HT1080 (cell line): ENCODE measurements around the gene ACVR2B. TPM values are rescaled to one million over a fixed set of nuclear protein-coding genes. Genes with fewer than 3 reads are reported as not detected.

Experiments
- DNase-seq: peaks from one replicate; pipeline ENCODE4 v3.0.0-alpha.2; 2015; ENCODE audit warnings: low read depth
- total RNA-seq: library from RNA; depleted of rRNA; stranded (reverse); fragments of >200 nt; shearing (Covaris generic); gene quantifications from 2 replicates; pipeline ENCODE4 v1.2.3, GENCODE V29; 2014

The ACVR2B gene
- total RNA-seq, 1 experiment from 2014 or later = 5.9 TPM

DNA sequence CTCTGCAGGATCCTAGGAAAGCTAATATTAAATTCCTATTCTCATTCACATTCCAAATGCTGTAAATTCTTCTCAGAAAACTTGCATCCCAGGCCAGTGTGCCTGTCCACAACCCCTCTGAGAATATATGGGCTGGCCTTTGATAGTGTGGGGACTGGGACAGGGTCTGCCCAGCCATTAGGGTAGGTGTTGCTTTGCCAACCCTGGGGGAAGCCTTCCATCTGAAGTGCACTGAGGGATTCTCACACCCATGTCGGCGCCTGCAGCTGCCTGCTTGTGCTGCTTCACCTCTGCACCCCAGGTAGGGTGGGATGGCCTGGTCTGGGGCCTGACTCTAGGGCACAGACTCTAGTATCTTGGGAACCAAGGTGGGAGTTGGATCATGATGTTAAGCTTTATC, 27.2 kb downstream of the ACVR2B start:
- DNase-seq = no peak

DNA sequence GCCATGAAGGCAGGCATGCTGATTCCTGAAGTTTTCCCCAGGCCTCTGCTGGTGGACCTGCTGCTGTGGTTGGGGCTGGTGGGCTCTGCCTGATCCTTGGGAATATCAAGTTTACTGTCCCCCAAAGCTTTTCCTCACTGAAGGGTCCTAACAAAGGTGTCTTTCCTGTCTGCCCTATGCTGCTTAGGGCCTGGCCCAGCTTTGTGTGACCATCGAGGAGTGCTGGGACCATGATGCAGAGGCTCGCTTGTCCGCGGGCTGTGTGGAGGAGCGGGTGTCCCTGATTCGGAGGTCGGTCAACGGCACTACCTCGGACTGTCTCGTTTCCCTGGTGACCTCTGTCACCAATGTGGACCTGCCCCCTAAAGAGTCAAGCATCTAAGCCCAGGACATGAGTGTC, 29.3 kb downstream of the ACVR2B start:
- DNase-seq = no peak

DNA sequence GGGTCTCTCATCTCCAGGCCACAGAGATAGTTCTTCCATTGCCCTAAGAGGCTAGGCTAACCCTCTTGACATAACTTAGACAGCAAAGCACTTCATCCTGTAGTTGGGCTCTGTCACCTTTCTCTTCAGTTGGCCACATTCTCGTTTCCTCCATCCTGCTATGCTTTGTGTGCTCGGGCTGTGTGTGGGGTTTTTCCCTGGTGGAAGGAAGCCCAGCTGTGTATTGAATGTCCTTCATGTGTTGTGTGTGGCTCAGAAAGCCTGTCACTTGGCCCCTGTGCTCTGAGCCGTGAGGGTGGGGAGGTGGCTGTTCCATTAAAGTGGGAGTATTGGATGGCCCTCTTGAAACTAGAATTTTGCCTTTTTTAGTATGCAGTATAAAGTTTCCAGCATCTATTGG, 33.6 kb downstream of the ACVR2B start:
- DNase-seq = no peak

DNA sequence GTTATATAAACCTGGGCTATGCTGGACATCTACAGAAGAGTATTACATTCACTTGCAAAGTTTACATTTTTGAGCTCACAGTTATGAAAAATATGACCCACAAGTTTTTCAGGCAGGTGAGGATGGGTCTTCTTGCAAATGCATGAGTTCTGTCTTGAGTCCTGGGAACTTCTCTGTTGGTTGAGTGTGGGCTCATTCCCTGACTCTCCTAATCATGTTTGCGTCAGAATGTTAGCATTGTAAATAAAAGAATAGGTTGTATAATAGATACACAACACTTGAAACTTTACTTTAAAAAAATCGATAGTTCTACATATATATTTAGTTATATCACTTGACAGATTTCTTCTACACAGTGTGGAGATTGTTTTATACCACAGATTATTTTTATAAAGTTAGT, 35.3 kb downstream of the ACVR2B start:
- no peak for DNase-seq

- no peak for DNase-seq
These were observed 36.1 kb downstream of the ACVR2B start for GRCh38 chr3:38489766-38490165.

GRCh38 chr3:38490281-38491030, 36.8 kb downstream of the ACVR2B start:
- no peak for DNase-seq

GRCh38 chr3:38491215-38491614, 37.5 kb downstream of the ACVR2B start:
- DNase-seq = no peak

GRCh38 chr3:38493031-38493430, 39.3 kb downstream of the ACVR2B start:
- no peak for DNase-seq

DNA sequence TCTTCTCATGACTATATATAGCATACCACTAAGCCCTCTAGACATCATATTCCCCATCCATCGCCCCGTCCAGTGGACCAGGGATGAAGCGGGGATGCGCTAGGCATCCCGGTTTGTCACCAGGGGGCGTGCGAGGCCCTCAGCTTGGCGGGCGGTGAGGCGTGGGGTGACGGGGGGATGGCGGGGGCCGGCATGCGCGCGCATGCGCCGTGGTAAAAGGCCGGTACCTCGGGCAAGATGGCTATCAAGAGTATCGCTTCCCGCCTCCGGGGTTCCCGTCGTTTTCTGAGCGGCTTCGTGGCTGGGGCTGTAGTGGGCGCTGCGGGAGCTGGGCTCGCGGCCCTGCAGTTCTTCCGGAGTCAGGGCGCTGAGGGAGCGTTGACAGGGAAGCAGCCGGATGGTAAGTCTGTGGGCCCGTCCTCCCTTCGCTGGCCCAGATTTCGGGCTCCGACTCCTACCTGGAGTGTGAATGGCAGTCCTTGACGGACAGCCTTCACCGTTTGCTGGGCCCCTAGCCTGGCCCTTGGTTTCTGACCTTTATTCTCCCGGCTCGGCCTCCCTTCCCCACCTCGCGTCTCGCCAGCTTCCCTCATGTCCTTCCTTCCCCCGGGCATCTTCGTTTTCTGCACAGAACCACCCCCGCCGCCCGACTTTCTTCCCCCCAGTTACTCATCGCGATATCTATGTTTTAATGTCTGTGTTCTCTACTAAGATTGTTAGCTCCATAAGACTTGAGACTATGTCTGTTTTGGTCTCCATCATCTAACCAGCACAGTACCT, 42.6 kb downstream of the ACVR2B start, which contains the start of gene EXOG:
EXOG (plus strand) TSS at position 210 of the 780 bp plus-strand sequence; CDS start at position 238, 28 bp downstream.
- DNase-seq = peak; percentile 86

DNA sequence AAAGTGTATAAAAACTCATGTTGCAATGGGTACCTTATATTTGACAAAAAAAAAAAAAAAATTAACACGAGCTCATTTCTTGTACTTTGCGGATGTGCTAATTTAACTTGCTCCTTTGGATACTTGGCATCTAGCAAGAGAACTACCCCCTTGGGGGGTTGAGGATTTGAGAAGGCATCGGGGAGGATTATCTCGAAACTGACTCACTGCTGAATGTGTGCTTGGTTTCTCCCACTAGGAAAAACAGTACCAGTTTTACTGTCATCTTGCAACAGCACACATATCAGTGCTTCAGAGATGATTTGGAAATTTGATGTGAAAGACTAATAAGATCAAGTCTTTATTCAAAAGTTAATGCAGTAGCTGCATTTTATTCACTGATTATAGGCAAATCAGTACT, 43.3 kb downstream of the ACVR2B start:
- DNase-seq = no peak

DNA sequence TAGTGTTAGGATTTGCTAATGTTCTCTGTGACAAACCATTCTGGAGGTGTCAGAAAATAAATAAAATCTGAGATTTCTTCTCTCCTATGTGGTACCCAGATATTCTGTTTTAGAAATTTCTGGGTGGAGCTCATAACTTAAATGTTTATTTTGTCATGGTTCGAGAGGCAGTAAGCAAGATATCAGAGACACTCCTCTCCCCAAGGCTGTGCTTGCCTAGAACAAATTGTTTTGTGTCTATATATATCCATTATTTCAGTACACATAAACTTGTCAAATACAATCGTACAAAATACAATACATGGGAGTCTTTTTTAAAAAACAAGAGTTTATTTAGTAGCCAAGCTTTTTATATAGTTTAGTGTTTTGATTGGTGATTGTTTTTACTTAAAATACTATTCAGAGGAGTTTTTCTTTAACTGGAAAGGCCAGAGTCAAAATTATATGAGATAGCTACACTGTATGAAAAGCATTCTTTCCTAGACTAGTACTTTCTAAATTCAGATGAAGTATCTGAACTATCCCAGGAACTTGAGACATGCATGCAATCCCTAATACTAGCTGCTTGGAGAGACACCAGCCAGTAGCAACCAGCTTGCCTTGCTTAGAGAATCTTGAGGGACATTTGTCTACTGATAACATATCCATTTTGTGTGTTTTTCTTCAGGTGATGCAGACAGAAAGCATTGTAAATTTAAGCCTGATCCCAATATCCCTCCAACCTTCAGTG, 47.2 kb downstream of the ACVR2B start:
- DNase-seq = no peak

DNA sequence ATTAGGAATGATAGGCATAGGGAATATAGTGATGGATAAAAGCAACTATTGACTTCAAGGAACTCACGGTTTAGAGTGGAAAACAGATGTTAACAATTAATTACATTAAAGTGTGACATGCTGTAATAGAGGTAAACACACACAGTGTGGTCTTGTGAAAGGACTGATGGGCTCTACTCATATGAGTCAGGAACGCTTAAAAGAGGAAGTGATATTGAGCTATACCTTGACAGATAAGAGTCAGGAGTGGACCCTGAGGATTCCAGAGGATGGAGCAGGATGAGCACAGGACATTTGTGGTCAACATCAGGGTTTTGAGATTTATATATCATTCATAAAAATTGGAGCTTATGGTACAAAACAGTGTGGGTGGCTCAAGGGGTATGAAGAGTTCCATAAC, 53.4 kb downstream of the ACVR2B start:
- no peak for DNase-seq

DNA sequence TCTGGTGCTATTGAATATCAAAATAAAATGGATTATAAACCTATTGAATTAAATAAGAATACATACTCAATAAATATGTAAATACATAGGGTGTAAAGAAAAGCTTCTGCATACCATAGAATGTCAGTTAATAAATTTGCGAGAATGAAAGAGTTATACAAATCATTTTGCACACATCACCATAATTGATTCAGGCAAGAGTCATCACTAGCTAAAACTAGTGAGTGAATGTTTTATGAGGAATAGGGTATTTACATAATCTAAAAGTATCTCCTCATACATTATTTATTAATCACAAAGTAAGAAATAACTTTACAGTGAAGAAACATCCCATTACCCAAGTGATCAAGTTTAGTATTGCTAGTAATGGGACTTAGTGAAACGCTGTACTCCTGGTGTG, 56.0 kb downstream of the ACVR2B start:
- no peak for DNase-seq

- DNase-seq = no peak
These were observed 56.9 kb downstream of the ACVR2B start for GRCh38 chr3:38510631-38511030.

GRCh38 chr3:38511546-38511945, 57.9 kb downstream of the ACVR2B start:
- no peak for DNase-seq

GRCh38 chr3:38515367-38515766, 61.7 kb downstream of the ACVR2B start:
- DNase-seq = no peak

- no peak for DNase-seq
These were observed 63.0 kb downstream of the ACVR2B start for GRCh38 chr3:38516669-38517068.

DNA sequence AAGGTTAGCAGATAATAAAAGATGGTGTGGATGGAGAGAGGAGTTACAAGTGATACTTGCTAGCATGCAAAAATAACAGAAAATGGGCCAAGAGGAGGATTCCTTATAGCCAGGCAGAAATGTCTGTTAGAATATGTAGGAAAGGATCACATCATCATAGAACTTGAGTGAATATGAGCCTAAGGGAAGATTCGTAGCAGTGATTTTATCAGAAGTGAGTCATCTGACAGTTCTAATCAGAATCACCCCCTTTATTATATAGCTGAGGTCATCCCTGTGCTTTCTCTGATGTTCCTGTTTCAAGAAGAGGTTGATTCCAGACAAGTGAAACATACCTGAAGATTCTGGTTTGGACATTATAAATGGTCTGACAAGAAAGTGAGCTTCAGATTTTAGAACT, 65.3 kb downstream of the ACVR2B start:
- DNase-seq = no peak

- DNase-seq = no peak
These were observed 66.0 kb downstream of the ACVR2B start for GRCh38 chr3:38519651-38520050.

DNA sequence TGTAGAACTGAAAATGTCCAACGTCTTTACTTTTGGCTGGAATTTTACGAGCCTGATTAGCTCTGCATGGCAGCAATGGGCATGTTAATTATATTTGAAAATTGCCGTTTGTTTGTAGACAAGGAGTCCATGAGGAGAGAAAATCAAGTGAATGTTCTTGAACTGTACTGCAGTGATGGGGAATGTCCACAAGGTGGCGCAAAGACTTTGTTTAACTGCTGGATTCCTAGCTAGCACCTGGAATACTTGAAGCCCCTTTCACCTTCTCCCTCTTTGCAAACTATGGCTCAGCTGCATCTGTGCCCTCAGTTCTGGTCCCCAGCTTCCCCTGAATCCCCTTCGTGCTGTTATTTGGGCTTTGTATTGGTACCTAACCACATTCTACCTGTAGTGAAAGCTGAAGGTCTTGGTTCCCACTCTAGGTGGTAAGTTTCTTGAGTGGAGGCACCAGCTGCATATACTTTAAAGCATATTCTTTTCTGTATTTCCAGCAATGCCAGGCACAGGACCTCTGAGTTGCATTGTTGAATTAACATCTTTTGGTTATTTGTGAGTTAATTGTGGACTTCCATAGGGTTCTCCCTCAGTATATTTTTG, 67.8 kb downstream of the ACVR2B start:
- DNase-seq = peak; percentile 70

GRCh38 chr3:38522002-38522401, 68.3 kb downstream of the ACVR2B start:
- no peak for DNase-seq
